Cardiac atrium fibroblast (primary cell): ENCODE measurements around the gene TIMMDC1. TPM values are rescaled to one million over a fixed set of nuclear protein-coding genes. Genes with fewer than 3 reads are reported as not detected.

Experiments
- total RNA-seq: library from RNA; depleted of rRNA; stranded (reverse); fragments of >200 nt; gene quantifications from 2 replicates; pipeline ENCODE4 v1.2.3, GENCODE V29; 2015

TIMMDC1 gene, protein sequence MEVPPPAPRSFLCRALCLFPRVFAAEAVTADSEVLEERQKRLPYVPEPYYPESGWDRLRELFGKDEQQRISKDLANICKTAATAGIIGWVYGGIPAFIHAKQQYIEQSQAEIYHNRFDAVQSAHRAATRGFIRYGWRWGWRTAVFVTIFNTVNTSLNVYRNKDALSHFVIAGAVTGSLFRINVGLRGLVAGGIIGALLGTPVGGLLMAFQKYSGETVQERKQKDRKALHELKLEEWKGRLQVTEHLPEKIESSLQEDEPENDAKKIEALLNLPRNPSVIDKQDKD
- total RNA-seq, result 45.5 and 54.1 TPM in 2 replicates

GRCh38 chr3:119498186-119499011 is at the start of gene TIMMDC1:
TIMMDC1 (plus strand) TSS chr3:119498547; CDS start chr3:119498734, 187 bp downstream.

DNA sequence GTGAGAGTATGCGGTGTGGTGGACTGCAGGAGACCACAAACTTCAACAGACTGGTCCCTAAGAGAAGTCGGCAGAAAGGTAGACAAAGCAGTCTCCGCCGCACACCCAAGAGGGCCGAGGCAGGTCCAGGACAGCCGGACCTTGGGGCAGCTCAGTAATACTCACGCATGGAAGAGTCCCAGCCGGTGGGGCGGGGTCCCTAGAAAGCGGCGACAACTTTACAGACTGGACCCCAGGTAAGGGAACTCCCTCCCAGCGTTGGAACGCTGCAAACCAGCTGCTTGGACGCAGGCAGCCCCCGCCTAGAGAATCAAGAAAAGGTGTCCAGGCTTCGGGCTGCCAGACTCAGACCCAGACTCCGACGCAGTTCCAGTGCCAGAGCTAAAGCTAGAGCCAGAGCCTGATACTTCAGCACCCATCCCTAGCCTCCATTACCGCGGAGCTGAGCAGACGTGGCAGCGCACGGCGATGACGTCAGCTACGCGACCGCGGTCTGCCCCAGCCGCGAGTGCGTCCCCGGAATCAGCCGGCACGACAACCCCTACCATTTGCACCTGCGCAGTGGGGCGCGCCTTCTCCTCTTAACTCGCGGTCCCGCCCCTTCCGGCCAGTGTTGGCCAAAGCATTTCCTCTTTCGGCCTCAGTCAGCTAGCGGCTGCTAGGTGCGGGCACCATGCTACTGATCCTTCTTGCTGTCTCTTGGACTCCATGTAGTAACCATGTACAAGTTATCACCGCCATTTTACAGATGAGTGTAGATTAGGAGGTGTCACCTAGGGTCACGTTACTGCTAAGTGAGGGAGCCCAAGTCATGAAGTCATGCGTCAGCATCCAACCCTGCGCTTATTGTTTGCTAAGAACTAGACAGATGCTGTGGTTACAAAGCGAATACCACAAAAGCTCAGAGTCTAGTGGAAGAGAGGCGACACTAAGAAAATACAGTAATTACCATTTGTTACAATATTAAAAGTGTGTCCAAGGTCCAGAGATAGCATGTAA is 34.9 kb upstream of the TIMMDC1 start, which contains the start of gene TMEM39A:
TMEM39A (minus strand) TSS at position 445 of the 999 bp plus-strand sequence. CDS start 1,541 bp downstream, outside the sequence.

GRCh38 chr3:119559441-119559963 is 61.2 kb downstream of the TIMMDC1 start, which contains the start of gene CD80:
CD80 (minus strand) TSS chr3:119559614; CDS start chr3:119557728, 1,886 bp downstream.

Other genes with a start within 250 kb of the TIMMDC1 start
- 6.5 and 13.1 TPM in 2 replicates for gene ARHGAP31, start 204.2 kb upstream of the TIMMDC1 start, total RNA-seq
- 62.2 and 64.4 TPM in 2 replicates for gene TMEM39A, start 34.9 kb upstream of the TIMMDC1 start, total RNA-seq
- 11.9 and 16.4 TPM in 2 replicates for gene POGLUT1, start 29.6 kb upstream of the TIMMDC1 start, total RNA-seq
- gene CD80, start 61.1 kb downstream of the TIMMDC1 start, total RNA-seq, result not detected in 2 replicates
- 1.1 and 4.5 TPM in 2 replicates for gene ADPRH, start 80.9 kb downstream of the TIMMDC1 start, total RNA-seq
- not detected in 2 replicates for gene PLA1A, start 99.3 kb downstream of the TIMMDC1 start, total RNA-seq
- gene POPDC2, start 162.0 kb downstream of the TIMMDC1 start, total RNA-seq, result 0.81 TPM in 1 of 2 replicates, not detected in the other
- 10.7 and 14.1 TPM in 2 replicates for gene COX17, start 178.9 kb downstream of the TIMMDC1 start, total RNA-seq
- gene CFAP91, start 204.5 kb downstream of the TIMMDC1 start, total RNA-seq, result not detected in 2 replicates